Measurements from ENCODE around the gene CYP4F2. TPM values are rescaled to one million over a fixed set of nuclear protein-coding genes. Genes with fewer than 3 reads are reported as not detected.

CYP4F2 gene
- total and polyA plus RNA-seq, 9 of the 15 experiments (the other 6 are each of a cell fraction or from before 2014, with no cell fraction given) = 0.10 to 0.56 (median 0.32) TPM; not detected in 2

DNA sequence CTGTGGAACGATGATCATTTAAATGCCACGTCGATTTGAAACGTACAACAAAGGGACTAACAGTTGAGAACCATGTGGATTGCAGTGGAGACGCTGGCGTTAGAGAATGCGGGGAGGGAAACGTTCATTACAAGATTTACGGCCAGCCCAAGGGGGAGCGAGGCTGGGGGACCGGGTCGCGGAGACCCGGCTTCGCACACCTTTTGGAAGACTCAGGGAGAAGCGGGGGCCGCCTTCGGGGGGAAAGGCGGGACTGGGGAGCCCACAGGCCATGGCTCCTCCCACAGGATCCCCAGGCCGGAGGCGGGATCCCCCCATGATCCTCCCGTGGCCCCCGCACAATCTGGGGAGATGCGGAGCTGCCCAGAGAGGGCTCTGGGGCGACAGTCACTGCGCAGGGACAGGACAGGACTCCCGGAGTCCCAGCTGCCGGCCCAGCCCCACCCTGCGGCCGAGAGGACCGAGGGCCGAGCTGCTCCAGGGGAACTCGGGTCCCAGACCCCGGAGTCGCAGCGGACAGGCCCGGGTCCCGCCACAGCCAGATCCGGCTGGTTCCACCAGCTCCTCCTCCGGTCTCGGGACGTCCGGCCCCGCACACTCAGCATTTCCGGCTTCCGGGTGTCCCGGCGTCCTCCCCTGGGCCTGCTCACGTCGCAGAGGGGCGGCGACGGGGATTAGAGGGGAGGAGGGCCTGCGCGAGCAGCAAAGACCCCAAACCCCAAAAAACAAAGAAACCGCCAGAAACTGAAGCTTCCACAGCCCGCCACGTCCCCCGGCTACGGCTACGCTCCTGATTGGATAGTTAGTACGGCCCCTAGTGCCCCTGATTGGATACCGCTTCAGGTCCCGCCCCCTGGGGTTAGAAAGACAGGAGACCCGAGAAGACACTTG is 61.3 kb downstream of the CYP4F2 start (continued):
- TF ChIP-seq CREB1 (IDR thresholded peaks at IDR 0.05) (peak; percentile 41), CREB1 (CRISPR knock-in tag; IDR thresholded peaks at IDR 0.05) (peak; percentile 65; the same call in 1 of the 2 replicates), NR2F6 (CRISPR knock-in tag; IDR thresholded peaks at IDR 0.05) (peak; percentile 6; the same call in 1 of the 2 replicates), XRCC5 (IDR thresholded peaks at IDR 0.05; ENCODE audit: low read depth, low read length) (no peak), ZC3H8 (IDR thresholded peaks at IDR 0.05) (no peak), ZSCAN32 (CRISPR knock-in tag; IDR thresholded peaks at IDR 0.05) (peak; percentile 64), ZNF384 (IDR thresholded peaks at IDR 0.05; ENCODE audit: low read depth, low read length) (no peak), STAT5A (IDR thresholded peaks at IDR 0.05; ENCODE audit: borderline replicate concordance, low read length) (no peak), HNRNPLL (IDR thresholded peaks at IDR 0.05; ENCODE audit: low read depth, low read length, poor library complexity, severe bottlenecking) (peak; percentile 49), ZNF780A (CRISPR knock-in tag; IDR thresholded peaks at IDR 0.05) (peak; percentile 88; the same call in 1 of the 2 replicates), GATAD2B (IDR thresholded peaks at IDR 0.05; ENCODE audit: borderline replicate concordance) (peak; percentile 56), ZKSCAN1 (IDR thresholded peaks at IDR 0.05; ENCODE audit: low read depth, low read length) (no peak), E2F3 (CRISPR knock-in tag; IDR thresholded peaks at IDR 0.05) (peak; percentile 36; the same call in 1 of the 2 replicates), ZNF589 (CRISPR knock-in tag; IDR thresholded peaks at IDR 0.05; ENCODE audit: low read depth) (no peak; the same call in 1 of the 2 replicates)
- TF ChIP-seq, protein P1, sequence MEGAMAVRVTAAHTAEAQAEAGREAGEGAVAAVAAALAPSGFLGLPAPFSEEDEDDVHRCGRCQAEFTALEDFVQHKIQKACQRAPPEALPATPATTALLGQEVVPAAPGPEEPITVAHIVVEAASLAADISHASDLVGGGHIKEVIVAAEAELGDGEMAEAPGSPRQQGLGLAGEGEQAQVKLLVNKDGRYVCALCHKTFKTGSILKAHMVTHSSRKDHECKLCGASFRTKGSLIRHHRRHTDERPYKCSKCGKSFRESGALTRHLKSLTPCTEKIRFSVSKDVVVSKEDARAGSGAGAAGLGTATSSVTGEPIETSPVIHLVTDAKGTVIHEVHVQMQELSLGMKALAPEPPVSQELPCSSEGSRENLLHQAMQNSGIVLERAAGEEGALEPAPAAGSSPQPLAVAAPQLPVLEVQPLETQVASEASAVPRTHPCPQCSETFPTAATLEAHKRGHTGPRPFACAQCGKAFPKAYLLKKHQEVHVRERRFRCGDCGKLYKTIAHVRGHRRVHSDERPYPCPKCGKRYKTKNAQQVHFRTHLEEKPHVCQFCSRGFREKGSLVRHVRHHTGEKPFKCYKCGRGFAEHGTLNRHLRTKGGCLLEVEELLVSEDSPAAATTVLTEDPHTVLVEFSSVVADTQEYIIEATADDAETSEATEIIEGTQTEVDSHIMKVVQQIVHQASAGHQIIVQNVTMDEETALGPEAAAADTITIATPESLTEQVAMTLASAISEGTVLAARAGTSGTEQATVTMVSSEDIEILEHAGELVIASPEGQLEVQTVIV (CRISPR knock-in tag; IDR thresholded peaks at IDR 0.05; ENCODE audit: borderline replicate concordance) = 0 out of 2 replicates have a peak, but pooled peaks have one; percentile 59
- TF ChIP-seq, protein P2, sequence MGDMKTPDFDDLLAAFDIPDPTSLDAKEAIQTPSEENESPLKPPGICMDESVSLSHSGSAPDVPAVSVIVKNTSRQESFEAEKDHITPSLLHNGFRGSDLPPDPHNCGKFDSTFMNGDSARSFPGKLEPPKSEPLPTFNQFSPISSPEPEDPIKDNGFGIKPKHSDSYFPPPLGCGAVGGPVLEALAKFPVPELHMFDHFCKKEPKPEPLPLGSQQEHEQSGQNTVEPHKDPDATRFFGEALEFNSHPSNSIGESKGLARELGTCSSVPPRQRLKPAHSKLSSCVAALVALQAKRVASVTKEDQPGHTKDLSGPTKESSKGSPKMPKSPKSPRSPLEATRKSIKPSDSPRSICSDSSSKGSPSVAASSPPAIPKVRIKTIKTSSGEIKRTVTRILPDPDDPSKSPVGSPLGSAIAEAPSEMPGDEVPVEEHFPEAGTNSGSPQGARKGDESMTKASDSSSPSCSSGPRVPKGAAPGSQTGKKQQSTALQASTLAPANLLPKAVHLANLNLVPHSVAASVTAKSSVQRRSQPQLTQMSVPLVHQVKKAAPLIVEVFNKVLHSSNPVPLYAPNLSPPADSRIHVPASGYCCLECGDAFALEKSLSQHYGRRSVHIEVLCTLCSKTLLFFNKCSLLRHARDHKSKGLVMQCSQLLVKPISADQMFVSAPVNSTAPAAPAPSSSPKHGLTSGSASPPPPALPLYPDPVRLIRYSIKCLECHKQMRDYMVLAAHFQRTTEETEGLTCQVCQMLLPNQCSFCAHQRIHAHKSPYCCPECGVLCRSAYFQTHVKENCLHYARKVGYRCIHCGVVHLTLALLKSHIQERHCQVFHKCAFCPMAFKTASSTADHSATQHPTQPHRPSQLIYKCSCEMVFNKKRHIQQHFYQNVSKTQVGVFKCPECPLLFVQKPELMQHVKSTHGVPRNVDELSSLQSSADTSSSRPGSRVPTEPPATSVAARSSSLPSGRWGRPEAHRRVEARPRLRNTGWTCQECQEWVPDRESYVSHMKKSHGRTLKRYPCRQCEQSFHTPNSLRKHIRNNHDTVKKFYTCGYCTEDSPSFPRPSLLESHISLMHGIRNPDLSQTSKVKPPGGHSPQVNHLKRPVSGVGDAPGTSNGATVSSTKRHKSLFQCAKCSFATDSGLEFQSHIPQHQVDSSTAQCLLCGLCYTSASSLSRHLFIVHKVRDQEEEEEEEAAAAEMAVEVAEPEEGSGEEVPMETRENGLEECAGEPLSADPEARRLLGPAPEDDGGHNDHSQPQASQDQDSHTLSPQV (IDR thresholded peaks at IDR 0.05) = no peak; the same call in 1 of the 2 replicates
- TF ChIP-seq, protein P3, sequence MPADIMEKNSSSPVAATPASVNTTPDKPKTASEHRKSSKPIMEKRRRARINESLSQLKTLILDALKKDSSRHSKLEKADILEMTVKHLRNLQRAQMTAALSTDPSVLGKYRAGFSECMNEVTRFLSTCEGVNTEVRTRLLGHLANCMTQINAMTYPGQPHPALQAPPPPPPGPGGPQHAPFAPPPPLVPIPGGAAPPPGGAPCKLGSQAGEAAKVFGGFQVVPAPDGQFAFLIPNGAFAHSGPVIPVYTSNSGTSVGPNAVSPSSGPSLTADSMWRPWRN (IDR thresholded peaks at IDR 0.05; ENCODE audit: low read depth) = no peak
- TF ChIP-seq, protein P4, sequence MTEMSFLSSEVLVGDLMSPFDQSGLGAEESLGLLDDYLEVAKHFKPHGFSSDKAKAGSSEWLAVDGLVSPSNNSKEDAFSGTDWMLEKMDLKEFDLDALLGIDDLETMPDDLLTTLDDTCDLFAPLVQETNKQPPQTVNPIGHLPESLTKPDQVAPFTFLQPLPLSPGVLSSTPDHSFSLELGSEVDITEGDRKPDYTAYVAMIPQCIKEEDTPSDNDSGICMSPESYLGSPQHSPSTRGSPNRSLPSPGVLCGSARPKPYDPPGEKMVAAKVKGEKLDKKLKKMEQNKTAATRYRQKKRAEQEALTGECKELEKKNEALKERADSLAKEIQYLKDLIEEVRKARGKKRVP (CRISPR knock-in tag; IDR thresholded peaks at IDR 0.05) = peak; percentile 47; the same call in 1 of the 2 replicates

All from K562 (cell line).